Measurements from ENCODE around the gene DIDO1.

DNA sequence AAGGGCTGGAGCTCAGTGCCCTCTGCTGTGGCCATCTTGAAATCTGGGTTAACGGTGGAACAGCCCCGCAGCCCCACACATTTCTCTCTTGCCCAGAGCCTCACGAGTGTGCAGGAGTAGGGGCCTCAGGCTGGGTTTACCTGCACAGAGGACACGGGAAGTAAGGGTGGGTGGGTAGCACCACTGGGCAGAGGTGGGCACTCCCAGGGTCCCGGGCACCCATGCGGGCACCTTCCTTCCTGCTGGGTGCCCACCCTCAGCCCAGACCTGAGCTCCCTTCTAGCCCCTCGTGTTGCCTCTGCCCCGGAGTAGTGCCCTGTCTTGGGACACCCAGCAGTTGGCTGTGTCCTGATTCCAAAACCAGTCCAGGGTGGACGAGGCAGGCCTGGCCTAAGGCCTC, 98.3 kb downstream of the DIDO1 start:
- TF ChIP-seq, protein P1, sequence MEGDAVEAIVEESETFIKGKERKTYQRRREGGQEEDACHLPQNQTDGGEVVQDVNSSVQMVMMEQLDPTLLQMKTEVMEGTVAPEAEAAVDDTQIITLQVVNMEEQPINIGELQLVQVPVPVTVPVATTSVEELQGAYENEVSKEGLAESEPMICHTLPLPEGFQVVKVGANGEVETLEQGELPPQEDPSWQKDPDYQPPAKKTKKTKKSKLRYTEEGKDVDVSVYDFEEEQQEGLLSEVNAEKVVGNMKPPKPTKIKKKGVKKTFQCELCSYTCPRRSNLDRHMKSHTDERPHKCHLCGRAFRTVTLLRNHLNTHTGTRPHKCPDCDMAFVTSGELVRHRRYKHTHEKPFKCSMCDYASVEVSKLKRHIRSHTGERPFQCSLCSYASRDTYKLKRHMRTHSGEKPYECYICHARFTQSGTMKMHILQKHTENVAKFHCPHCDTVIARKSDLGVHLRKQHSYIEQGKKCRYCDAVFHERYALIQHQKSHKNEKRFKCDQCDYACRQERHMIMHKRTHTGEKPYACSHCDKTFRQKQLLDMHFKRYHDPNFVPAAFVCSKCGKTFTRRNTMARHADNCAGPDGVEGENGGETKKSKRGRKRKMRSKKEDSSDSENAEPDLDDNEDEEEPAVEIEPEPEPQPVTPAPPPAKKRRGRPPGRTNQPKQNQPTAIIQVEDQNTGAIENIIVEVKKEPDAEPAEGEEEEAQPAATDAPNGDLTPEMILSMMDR (conservative IDR thresholded peaks at IDR 0.05; ENCODE audit: low read depth, low read length) = no peak
- TF ChIP-seq MAFK (IDR thresholded peaks at IDR 0.05; ENCODE audit: low read depth, low read length) (no peak), POLR2A (IDR thresholded peaks at IDR 0.05; ENCODE audit: low read depth, low read length) (no peak), RFX5 (IDR thresholded peaks at IDR 0.05; ENCODE audit: low read depth, low read length) (no peak), MAZ (IDR thresholded peaks at IDR 0.05; ENCODE audit: borderline replicate concordance, low read depth, low read length) (no peak), CHD1 (IDR thresholded peaks at IDR 0.05; ENCODE audit: low read depth, low read length) (no peak), BHLHE40 (IDR thresholded peaks at IDR 0.05; ENCODE audit: low read depth, low read length) (no peak), MXI1 (IDR thresholded peaks at IDR 0.05; ENCODE audit: borderline replicate concordance, low read depth, low read length) (no peak), RAD21 (IDR thresholded peaks at IDR 0.05; ENCODE audit: low read length) (no peak), SMC3 (IDR thresholded peaks at IDR 0.05; ENCODE audit: low read depth, low read length) (no peak), CEBPB (IDR thresholded peaks at IDR 0.05; ENCODE audit: low read depth, low read length) (no peak), ELK1 (IDR thresholded peaks at IDR 0.05; ENCODE audit: borderline replicate concordance, low read depth, low read length) (no peak)
- TF ChIP-seq, protein P2, sequence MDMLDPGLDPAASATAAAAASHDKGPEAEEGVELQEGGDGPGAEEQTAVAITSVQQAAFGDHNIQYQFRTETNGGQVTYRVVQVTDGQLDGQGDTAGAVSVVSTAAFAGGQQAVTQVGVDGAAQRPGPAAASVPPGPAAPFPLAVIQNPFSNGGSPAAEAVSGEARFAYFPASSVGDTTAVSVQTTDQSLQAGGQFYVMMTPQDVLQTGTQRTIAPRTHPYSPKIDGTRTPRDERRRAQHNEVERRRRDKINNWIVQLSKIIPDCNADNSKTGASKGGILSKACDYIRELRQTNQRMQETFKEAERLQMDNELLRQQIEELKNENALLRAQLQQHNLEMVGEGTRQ (IDR thresholded peaks at IDR 0.05; ENCODE audit: low read depth, low read length) = no peak

Measured in IMR-90 (cell line).